B cell (primary cell): Measurements from ENCODE around the gene GIMD1. TPM values are rescaled to one million over a fixed set of nuclear protein-coding genes. Genes with fewer than 3 reads are reported as not detected.

Experiments used
- ATAC-seq: fragments of 200-7000 bp; cut with Tn5 transposase; one replicate; pipeline ENCODE4 v1.10.0; 2021; ENCODE audit warnings: low read depth, mild to moderate bottlenecking, moderate number of reproducible peaks, moderate library complexity
- CTCF ChIA-PET: fragments of 350-600 bp; sonication (Branson Sonifier 250); formaldehyde crosslinking; loops from one replicate; lab custom pipeline; 2021; ENCODE audit warnings: antibody characterized with exemption, inconsistent platforms; lab: Charles Lee
- POLR2A ChIA-PET: fragments of 350-600 bp; sonication (Branson Sonifier 250); formaldehyde crosslinking; loops from one replicate; lab custom pipeline; 2021; ENCODE audit warnings: antibody characterized with exemption; lab: Charles Lee
- DNase-seq: peaks from one replicate; pipeline ENCODE4 v3.0.0; 2013
- H2AFZ ChIP-seq: 2 replicates; pipeline ENCODE4 v1.6.1; 2012; ENCODE audit warnings: mild to moderate bottlenecking, low read depth, low read length; ENCODE audit not compliant: insufficient read depth, poor library complexity, severe bottlenecking
- H3K27ac ChIP-seq, 2 donors: 1 replicate in 1 of 2; 2 replicates in 1 of 2; pipeline ENCODE4 v1.5.1; 2012 to 2013; ENCODE audit warnings: low read length in 2 of 2, mild to moderate bottlenecking in 2 of 2, moderate library complexity in 1 of 2
- H3K27me3 ChIP-seq, 4 experiments: fragments of 200-600 bp in 1 of 4; sonication (generic) in 1 of 4; replicated peaks in 1 of 4; 1 replicate in 2 of 4; 2 replicates in 2 of 4; pipeline versions ENCODE4 v1.6.1 to v1.7.0; 2013 to 2016; ENCODE audit warnings: low read length in 3 of 4, mild to moderate bottlenecking in 2 of 4, mixed read lengths in 1 of 4, moderate library complexity in 1 of 4; ENCODE audit not compliant: insufficient read depth in 4 of 4, control insufficient read depth in 3 of 4; ENCODE audit errors: control extremely low read depth in 1 of 4
- H3K36me3 ChIP-seq, 2 experiments: replicated peaks in 1 of 2; 1 replicate in 1 of 2; 2 replicates in 1 of 2; pipeline versions ENCODE4 v1.6.1 to v1.7.1; 2013; ENCODE audit warnings: low read length in 1 of 2; ENCODE audit not compliant: insufficient read depth in 2 of 2, control insufficient read depth in 1 of 2; ENCODE audit errors: control extremely low read depth in 1 of 2, extremely low read depth in 1 of 2
- H3K4me1 ChIP-seq, 2 donors: fragments of 200-600 bp in 1 of 2; sonication (generic) in 1 of 2; 1 replicate in 1 of 2; 2 replicates in 1 of 2; pipeline versions ENCODE4 v1.5.1 to v1.6.1; 2013 to 2017; ENCODE audit warnings: low read length in 2 of 2; ENCODE audit not compliant: control insufficient read depth in 2 of 2, insufficient read depth in 2 of 2
- H3K4me2 ChIP-seq: replicated peaks from 2 replicates; pipeline ENCODE3; 2012; ENCODE audit warnings: mild to moderate bottlenecking, low read depth, low read length; ENCODE audit not compliant: poor library complexity, severe bottlenecking
- H3K4me3 ChIP-seq, 5 experiments: fragments of 200-600 bp in 1 of 5; sonication (generic) in 1 of 5; 1 replicate in 3 of 5; 2 replicates in 2 of 5; pipeline versions ENCODE4 v1.5.1 to v1.7.0; 2011 to 2016; ENCODE audit warnings: low read length in 4 of 5, mild to moderate bottlenecking in 4 of 5, low read depth in 2 of 5, control low read depth in 1 of 5, moderate library complexity in 1 of 5; ENCODE audit not compliant: insufficient read depth in 1 of 5; ENCODE audit errors: control extremely low read depth in 1 of 5, extremely low read depth in 1 of 5
- H3K79me2 ChIP-seq: fragments of 200-600 bp; sonication (generic); one replicate; pipeline ENCODE4 v1.6.0; 2016; ENCODE audit warnings: low read length; ENCODE audit not compliant: control insufficient read depth, insufficient read depth
- H3K9ac ChIP-seq: fragments of 200-600 bp; sonication (generic); 2 replicates; pipeline ENCODE4 v1.6.1; 2017; ENCODE audit warnings: mild to moderate bottlenecking, low read length, moderate library complexity
- H3K9me3 ChIP-seq, 3 donors: one replicate each; pipeline versions ENCODE4 v1.6.1 to v1.7.1; 2013; ENCODE audit warnings: low read length in 2 of 3; ENCODE audit not compliant: control insufficient read depth in 2 of 3, insufficient read depth in 1 of 3; ENCODE audit errors: control extremely low read depth in 1 of 3
- H4K20me1 ChIP-seq: 2 replicates; pipeline ENCODE4 v1.6.0; 2012; ENCODE audit warnings: mild to moderate bottlenecking, low read length; ENCODE audit not compliant: insufficient read depth, control insufficient read depth, poor library complexity, severe bottlenecking
- H3K27ac Mint-ChIP-seq: one replicate; pipeline ENCODE4 v1.8.0; 2021; ENCODE audit warnings: mixed read lengths
- H3K27me3 Mint-ChIP-seq: one replicate; pipeline ENCODE4 v1.8.0; 2021; ENCODE audit warnings: mixed read lengths
- H3K4me1 Mint-ChIP-seq: one replicate; pipeline ENCODE4 v1.8.0; 2021; ENCODE audit warnings: mixed read lengths
- H3K4me3 Mint-ChIP-seq: one replicate; pipeline ENCODE4 v1.8.0; 2021; ENCODE audit warnings: mixed read lengths
- H3K9me3 Mint-ChIP-seq: one replicate; pipeline ENCODE4 v1.8.0; 2022; ENCODE audit warnings: mixed read lengths; ENCODE audit not compliant: insufficient read depth
- EZH2 ChIP-seq: IDR thresholded peaks from 2 replicates; pipeline ENCODE4 v1.6.1; 2012; ENCODE audit warnings: borderline replicate concordance, low read depth, mild to moderate bottlenecking, moderate library complexity, low read length; ENCODE audit not compliant: insufficient read depth, poor library complexity, severe bottlenecking
- WGBS: methylation state at CpG from one replicate; pipeline ENCODE4 v1.1.5; 2013; ENCODE audit warnings: missing lambda C conversion rate; ENCODE audit not compliant: insufficient coverage; 5-methylcytosine and 5-hydroxymethylcytosine counted together
- intact Hi-C: fragments of 100-400 bp; cut with micrococcal nuclease; formaldehyde crosslinking; loops from one replicate; pipeline ENCODE4 v1.10.0; 2022
- polyA plus RNA-seq: library from polyadenylated mRNA; depleted of rRNA; stranded (reverse); fragments of >200 nt; gene quantifications from 2 replicates; pipeline ENCODE4 v1.2.3, GENCODE V29; 2012
- total RNA-seq, 2 donors: library from RNA; stranded (reverse); fragments of 120-200 nt in 1 of 2; gene quantifications; 1 replicate in 1 of 2; 2 replicates in 1 of 2; pipeline versions ENCODE4 v1.2.3 to v1.2.4, GENCODE V29; 2013 to 2022
- TF ChIP-seq, protein P1 (sequence below): fragments of 200-600 bp; IDR thresholded peaks from one replicate; pipeline ENCODE4 v1.8.0; 2022; ENCODE audit warnings: antibody characterized with exemption, mild to moderate bottlenecking

Gene GIMD1
- total and polyA plus RNA-seq, 2 donors (not counting 1 experiment from before 2014, with no cell fraction given), result not detected

DNA sequence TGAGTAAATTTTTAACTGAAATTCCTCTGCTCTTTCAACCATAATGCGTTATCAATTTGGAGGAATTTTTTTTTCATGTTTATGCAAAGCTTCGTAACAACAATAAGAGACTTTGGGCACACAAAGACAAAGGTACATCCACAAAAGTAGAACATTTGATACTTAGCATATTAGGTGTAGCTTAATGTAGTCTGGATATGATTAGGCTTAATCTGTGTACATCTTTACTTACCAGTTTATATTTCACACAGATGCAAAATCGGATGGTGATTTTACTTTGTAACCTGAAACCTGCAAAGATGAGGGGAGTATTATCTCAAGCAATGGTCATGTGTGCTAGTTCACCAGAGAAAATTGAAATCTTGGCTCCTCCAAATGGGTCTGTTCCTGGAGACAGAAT lies 32.0 kb downstream of the GIMD1 start:
- peaks cover 13 to 67% of the 10 kb centered on the region in 2 experiments for H3K36me3 ChIP-seq
- Mint-ChIP-seq H3K4me1 (peaks cover 12% of the 10 kb centered on the region), H3K27me3 (no peaks in the 10 kb centered on the region), H3K9me3 (peaks cover 12% of the 10 kb centered on the region), H3K27ac (no peak overlapping the region), H3K4me3 (no peak overlapping the region)
- H3K27me3 ChIP-seq, result no peaks in the 10 kb centered on the region
- H3K4me2 ChIP-seq, result no peak overlapping the region
- peaks cover 29% of the 10 kb centered on the region for H3K79me2 ChIP-seq
- TF ChIP-seq, protein P1, sequence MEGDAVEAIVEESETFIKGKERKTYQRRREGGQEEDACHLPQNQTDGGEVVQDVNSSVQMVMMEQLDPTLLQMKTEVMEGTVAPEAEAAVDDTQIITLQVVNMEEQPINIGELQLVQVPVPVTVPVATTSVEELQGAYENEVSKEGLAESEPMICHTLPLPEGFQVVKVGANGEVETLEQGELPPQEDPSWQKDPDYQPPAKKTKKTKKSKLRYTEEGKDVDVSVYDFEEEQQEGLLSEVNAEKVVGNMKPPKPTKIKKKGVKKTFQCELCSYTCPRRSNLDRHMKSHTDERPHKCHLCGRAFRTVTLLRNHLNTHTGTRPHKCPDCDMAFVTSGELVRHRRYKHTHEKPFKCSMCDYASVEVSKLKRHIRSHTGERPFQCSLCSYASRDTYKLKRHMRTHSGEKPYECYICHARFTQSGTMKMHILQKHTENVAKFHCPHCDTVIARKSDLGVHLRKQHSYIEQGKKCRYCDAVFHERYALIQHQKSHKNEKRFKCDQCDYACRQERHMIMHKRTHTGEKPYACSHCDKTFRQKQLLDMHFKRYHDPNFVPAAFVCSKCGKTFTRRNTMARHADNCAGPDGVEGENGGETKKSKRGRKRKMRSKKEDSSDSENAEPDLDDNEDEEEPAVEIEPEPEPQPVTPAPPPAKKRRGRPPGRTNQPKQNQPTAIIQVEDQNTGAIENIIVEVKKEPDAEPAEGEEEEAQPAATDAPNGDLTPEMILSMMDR, result no peak
- TF ChIP-seq EZH2, result no peak
- no peak overlapping the region for H2AFZ ChIP-seq
- POLR2A ChIA-PET, result no interaction called here
- intact Hi-C loops, result no loop called here
- DNase-seq (no peak), ATAC-seq (no peak)
- H3K9ac ChIP-seq, result no peak overlapping the region
- WGBS, result no CpG with 5 or more reads among the region's 3 CpGs
- H4K20me1 ChIP-seq, result no peaks in the 10 kb centered on the region
- no peaks in the 10 kb centered on the region for H3K4me1 ChIP-seq
- no peak overlapping the region for H3K27ac ChIP-seq
- CTCF ChIA-PET, result no interaction called here
- H3K4me3 ChIP-seq, result no peak overlapping the region
- H3K9me3 ChIP-seq, result peaks cover 2 to 9% (median 6%) of the 10 kb centered on the region in 3 donors

DNA sequence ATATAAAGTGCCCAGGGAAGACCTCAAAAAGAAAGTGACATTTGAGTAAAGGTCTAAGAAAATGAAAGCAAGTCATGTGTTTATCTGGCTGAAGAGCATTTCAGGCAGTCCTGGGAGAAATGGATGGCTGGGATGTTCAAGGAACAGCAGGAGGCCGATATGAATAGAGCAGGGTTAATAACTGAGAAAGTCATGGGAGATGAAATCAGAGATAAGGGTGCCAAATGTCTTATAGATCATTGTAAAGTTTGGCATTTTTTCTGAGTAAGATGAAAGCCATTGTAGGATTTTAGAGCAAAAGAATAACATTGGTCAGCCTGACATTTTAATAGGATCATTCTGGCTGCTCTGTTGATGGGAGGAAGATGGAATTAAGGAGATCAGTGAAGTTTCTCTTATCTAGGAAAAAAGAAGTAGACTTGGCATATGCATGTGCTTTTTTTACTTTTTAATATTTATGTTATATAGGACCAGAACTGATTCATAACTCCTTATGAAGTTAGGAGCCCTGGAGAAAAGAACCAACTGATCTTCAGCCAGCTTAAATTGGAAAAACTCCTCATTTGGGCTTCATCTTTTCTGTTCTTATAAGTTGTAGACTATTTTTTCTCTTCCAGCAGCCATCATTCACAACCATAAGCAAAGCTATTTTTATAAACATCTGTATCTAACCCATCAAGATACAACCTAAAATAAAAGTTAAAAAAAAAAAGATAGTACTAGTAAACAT lies 33.7 kb downstream of the GIMD1 start:
- 100% methylated on average over 1 of the region's 1 CpG for WGBS
- no peak for TF ChIP-seq EZH2
- TF ChIP-seq, protein P1, result no peak
- Histone ChIP-seq H3K79me2 (peaks cover 21% of the 10 kb centered on the region), H3K4me2 (no peak overlapping the region), H3K9ac (no peak overlapping the region), H4K20me1 (no peaks in the 10 kb centered on the region), H3K4me3 (no peak overlapping the region), H3K4me1 (no peaks in the 10 kb centered on the region), H2AFZ (no peak overlapping the region), H3K27ac (no peak overlapping the region), H3K9me3 (peaks cover 1 to 9% (median 6%) of the 10 kb centered on the region in 3 donors), H3K27me3 (no peaks in the 10 kb centered on the region), H3K36me3 (peaks cover 7 to 65% of the 10 kb centered on the region in 2 experiments)
- intact Hi-C loops, result no loop called here
- no peak overlapping the region for H3K4me3 Mint-ChIP-seq
- H3K27ac Mint-ChIP-seq, result no peak overlapping the region
- ChIA-PET CTCF (no interaction called here), POLR2A (no interaction called here)
- no peaks in the 10 kb centered on the region for H3K27me3 Mint-ChIP-seq
- no peak for DNase-seq
- H3K9me3 Mint-ChIP-seq, result peaks cover 7% of the 10 kb centered on the region
- no peak for ATAC-seq
- no peaks in the 10 kb centered on the region for H3K4me1 Mint-ChIP-seq
